Measurements from ENCODE around the gene FBXO24.

FBXO24 gene

GRCh38 chr7:100568896-100569844 is 17.0 kb upstream of the FBXO24 start:
- DNase-seq (ENCODE audit: low read depth): peak; percentile 40
- H3K27me3 ChIP-seq (replicated peaks; ENCODE audit: control insufficient read depth, insufficient read depth, low read length): peaks cover 8% of the 10 kb centered on the region
- no peaks in the 10 kb centered on the region for H3K9me3 ChIP-seq (ENCODE audit: control insufficient read depth, low read length)
- no peak overlapping the region for H3K9ac ChIP-seq (ENCODE audit: low read length)
- H3K4me3 ChIP-seq (ENCODE audit: low read length): peak overlapping the region; percentile 65
- H3K36me3 ChIP-seq (ENCODE audit: control insufficient read depth, insufficient read depth, low read length, severe bottlenecking): no peaks in the 10 kb centered on the region
- peaks cover 9% of the 10 kb centered on the region for H3K4me1 ChIP-seq (ENCODE audit: control insufficient read depth, insufficient read depth, low read length)

DNA sequence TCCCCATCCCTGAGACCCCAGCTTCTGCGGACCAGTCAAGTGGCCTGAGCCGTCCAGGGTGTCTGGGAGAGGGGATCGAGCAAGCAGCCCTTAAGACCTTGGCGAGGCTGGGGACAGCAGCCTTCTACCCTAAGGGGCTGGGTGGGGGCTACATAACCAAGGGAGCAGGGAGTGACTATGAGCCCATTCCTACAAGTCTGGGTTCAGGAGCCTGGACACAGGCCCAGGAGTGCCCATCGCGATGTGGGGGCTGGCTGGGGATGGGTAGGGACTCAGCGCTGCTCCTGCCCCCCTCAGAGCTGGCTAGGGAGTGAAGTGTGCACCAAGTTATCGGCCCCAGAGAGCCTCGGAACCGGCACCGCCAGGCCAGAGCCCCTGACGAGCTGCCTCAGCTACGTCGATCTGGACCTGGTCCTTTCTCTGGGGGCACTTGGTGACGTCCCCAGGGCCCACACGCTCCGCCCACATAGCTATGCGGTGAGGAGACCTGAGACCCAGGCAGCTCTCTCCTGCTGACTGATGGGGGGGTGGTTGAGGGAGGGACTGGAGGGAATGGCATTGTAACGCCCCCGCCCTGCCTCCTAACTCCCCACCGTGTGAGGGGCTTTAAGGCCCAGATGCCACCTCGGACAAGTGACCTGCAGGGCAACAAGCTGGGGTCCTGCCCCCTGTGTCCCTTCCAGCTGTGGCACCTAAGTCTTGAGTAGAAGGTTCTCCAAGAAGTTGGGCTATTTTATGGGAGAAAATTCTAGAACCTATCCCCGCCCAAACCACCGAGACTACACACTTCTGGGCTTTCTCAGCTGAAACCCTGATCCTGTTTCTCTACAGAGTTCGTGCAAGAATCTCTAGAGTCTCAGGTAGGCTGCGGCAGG is 14.9 kb upstream of the FBXO24 start:
- Histone ChIP-seq H3K27me3 (replicated peaks; ENCODE audit: control insufficient read depth, insufficient read depth, low read length) (peaks cover 8% of the 10 kb centered on the region), H3K36me3 (ENCODE audit: control insufficient read depth, insufficient read depth, low read length, severe bottlenecking) (peaks cover 15% of the 10 kb centered on the region), H3K9ac (ENCODE audit: low read length) (no peak overlapping the region), H3K4me3 (ENCODE audit: low read length) (no peak overlapping the region), H3K4me1 (ENCODE audit: control insufficient read depth, insufficient read depth, low read length) (peaks cover 9% of the 10 kb centered on the region), H3K9me3 (ENCODE audit: control insufficient read depth, low read length) (no peaks in the 10 kb centered on the region)
- DNase-seq (ENCODE audit: low read depth): no peak

DNA sequence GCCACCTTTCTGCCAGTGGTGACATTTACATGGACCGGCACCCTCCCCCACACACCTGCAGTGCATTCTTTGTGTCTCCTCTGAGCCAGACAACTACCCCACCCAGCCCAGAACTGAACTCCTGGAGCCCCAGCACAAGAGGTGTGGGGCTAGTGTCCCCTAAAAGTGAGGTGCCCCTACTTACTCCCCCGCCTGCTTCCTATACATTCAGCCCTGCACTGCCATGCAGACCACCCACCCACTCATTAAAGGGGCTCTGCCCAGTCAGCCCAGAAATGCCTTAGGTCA is 14.4 kb upstream of the FBXO24 start:
- peaks cover 9% of the 10 kb centered on the region for H3K4me1 ChIP-seq (ENCODE audit: control insufficient read depth, insufficient read depth, low read length)
- no peak overlapping the region for H3K4me3 ChIP-seq (ENCODE audit: low read length)
- no peak for DNase-seq (ENCODE audit: low read depth)
- H3K27me3 ChIP-seq (replicated peaks; ENCODE audit: control insufficient read depth, insufficient read depth, low read length): peaks cover 8% of the 10 kb centered on the region
- no peaks in the 10 kb centered on the region for H3K9me3 ChIP-seq (ENCODE audit: control insufficient read depth, low read length)
- H3K36me3 ChIP-seq (ENCODE audit: control insufficient read depth, insufficient read depth, low read length, severe bottlenecking): peaks cover 21% of the 10 kb centered on the region
- no peak overlapping the region for H3K9ac ChIP-seq (ENCODE audit: low read length)

- no peak overlapping the region for H3K4me3 ChIP-seq (ENCODE audit: low read length)
- no peak for DNase-seq (ENCODE audit: low read depth)
- H3K9ac ChIP-seq (ENCODE audit: low read length): no peak overlapping the region
- H3K36me3 ChIP-seq (ENCODE audit: control insufficient read depth, insufficient read depth, low read length, severe bottlenecking): peaks cover 26% of the 10 kb centered on the region
- H3K27me3 ChIP-seq (replicated peaks; ENCODE audit: control insufficient read depth, insufficient read depth, low read length): peaks cover 8% of the 10 kb centered on the region
- H3K4me1 ChIP-seq (ENCODE audit: control insufficient read depth, insufficient read depth, low read length): peaks cover 9% of the 10 kb centered on the region
- H3K9me3 ChIP-seq (ENCODE audit: control insufficient read depth, low read length): no peaks in the 10 kb centered on the region
Observed at GRCh38 chr7:100572281-100572948, 13.7 kb upstream of the FBXO24 start.

- Histone ChIP-seq H3K4me1 (ENCODE audit: control insufficient read depth, insufficient read depth, low read length) (peaks cover 9% of the 10 kb centered on the region), H3K4me3 (ENCODE audit: low read length) (no peak overlapping the region), H3K9ac (ENCODE audit: low read length) (no peak overlapping the region), H3K9me3 (ENCODE audit: control insufficient read depth, low read length) (no peaks in the 10 kb centered on the region), H3K36me3 (ENCODE audit: control insufficient read depth, insufficient read depth, low read length, severe bottlenecking) (peaks cover 33% of the 10 kb centered on the region), H3K27me3 (replicated peaks; ENCODE audit: control insufficient read depth, insufficient read depth, low read length) (peaks cover 8% of the 10 kb centered on the region)
- DNase-seq (ENCODE audit: low read depth): no peak
Observed at GRCh38 chr7:100572949-100573675, 13.0 kb upstream of the FBXO24 start.

DNA sequence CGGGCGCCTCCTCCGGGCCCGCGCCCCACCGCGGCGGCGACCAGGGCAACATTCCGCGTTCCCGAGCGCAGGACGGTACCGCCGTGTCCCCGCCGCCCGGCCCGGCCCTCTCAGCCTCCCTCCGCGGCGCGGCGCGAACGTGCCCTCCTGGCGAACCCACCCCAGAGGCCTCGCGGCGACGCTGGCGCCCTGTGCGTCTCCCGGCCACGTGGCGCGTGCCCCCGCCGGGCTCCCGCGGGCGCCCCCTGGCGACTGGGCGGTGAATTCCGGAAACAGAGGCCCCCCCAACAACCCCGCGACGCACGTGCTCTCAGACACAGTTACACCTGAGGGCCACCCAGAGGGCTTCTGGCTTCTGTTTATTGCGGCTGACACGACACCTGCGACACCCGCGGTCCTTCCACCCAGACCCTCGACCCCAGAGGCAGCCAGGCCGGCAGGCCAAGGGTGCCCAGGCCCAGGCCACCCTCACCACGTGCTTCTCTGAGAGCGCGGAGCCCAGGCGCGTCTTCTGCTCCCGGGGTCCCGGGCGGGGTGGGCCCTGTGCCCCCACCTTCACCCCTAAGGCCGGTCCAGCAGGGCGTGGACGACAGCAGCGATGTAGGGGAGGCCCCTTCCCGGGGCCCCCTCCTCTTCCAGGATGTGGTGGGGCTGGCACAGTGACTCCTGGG is 12.3 kb upstream of the FBXO24 start, which contains the start of gene SAP25:
Gene SAP25 (minus strand): TSS at position 210 of the 671 bp plus-strand sequence. CDS start 158 bp downstream, at position 52.
- H3K27me3 ChIP-seq (replicated peaks; ENCODE audit: control insufficient read depth, insufficient read depth, low read length): peaks cover 8% of the 10 kb centered on the region
- DNase-seq (ENCODE audit: low read depth): no peak

GRCh38 chr7:100574362-100575205 is 11.5 kb upstream of the FBXO24 start:
- Histone ChIP-seq H3K4me1 (ENCODE audit: control insufficient read depth, insufficient read depth, low read length) (peaks cover 6% of the 10 kb centered on the region), H3K9me3 (ENCODE audit: control insufficient read depth, low read length) (no peaks in the 10 kb centered on the region), H3K9ac (ENCODE audit: low read length) (no peak overlapping the region), H3K4me3 (ENCODE audit: low read length) (no peak overlapping the region), H3K36me3 (ENCODE audit: control insufficient read depth, insufficient read depth, low read length, severe bottlenecking) (peaks cover 44% of the 10 kb centered on the region), H3K27me3 (replicated peaks; ENCODE audit: control insufficient read depth, insufficient read depth, low read length) (peaks cover 8% of the 10 kb centered on the region)
- DNase-seq (ENCODE audit: low read depth): no peak

More for the DNA sequence above, 12.3 kb upstream of the FBXO24 start, which contains the start of gene SAP25:
- Histone ChIP-seq H3K4me3 (ENCODE audit: low read length) (no peak within 1 kb of the TSS), H3K4me1 (ENCODE audit: control insufficient read depth, insufficient read depth, low read length) (peaks cover 9% of the 10 kb centered on the region), H3K9ac (ENCODE audit: low read length) (no peak within 1 kb of the TSS), H3K36me3 (ENCODE audit: control insufficient read depth, insufficient read depth, low read length, severe bottlenecking) (peaks cover 39% of the 10 kb centered on the region), H3K9me3 (ENCODE audit: control insufficient read depth, low read length) (no peaks in the 10 kb centered on the region)

DNA sequence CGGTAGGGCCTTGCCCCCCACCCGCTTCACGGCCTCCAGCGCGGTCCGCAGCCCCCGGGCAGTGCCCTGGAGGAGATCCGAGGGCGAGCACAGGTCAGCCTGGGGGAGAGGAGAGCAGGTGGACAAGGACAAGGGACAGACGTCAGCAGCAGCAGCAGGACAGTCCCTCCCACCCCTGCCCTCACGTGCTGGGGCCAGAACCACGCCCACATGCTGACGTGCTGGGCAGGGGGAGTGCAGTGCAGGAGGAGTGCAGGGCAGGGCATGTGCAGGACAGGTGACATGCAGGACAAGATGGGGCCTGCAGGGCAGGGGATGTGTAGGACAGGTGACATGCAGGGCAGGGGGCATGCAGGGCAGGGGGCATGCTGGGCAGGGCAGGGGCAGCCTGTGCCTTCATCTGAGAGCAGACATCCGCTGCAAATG is 10.9 kb upstream of the FBXO24 start:
- Histone ChIP-seq H3K4me3 (ENCODE audit: low read length) (no peak overlapping the region), H3K4me1 (ENCODE audit: control insufficient read depth, insufficient read depth, low read length) (peaks cover under 1% of the 10 kb centered on the region), H3K36me3 (ENCODE audit: control insufficient read depth, insufficient read depth, low read length, severe bottlenecking) (peaks cover 50% of the 10 kb centered on the region), H3K9ac (ENCODE audit: low read length) (no peak overlapping the region), H3K27me3 (replicated peaks; ENCODE audit: control insufficient read depth, insufficient read depth, low read length) (peaks cover 8% of the 10 kb centered on the region), H3K9me3 (ENCODE audit: control insufficient read depth, low read length) (no peaks in the 10 kb centered on the region)
- DNase-seq (ENCODE audit: low read depth): no peak

DNA sequence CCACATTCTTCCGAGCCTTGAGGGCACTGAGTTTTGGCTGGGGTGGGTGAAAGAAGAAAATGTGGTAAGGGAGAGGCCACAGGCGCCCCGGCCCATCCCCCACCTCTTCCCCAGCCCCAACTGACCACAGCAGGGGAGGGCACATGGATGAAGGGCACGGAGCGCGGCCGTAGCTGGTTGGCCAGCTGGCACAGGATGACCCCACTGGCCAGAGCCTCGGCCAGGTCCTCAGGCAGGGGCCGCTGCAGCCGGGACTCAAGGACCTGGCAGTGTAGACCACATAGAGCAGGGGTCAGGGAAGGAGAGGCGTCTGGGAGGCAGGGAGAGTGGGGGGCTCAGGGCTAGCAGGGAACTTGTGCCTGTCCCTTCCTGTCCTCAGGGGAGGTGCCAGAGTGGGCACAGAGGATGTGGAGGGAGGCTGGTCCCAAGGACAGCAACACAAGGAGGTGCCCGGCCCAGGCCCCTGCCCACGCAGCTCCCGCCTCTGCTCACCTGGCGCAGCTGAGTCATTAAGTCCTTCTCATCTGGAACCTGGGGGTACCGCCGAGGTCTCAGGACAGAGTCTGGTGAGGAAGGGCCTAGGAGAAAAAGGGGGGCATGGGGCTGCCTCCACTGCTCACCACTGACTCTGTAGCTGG is 10.3 kb upstream of the FBXO24 start:
- DNase-seq (ENCODE audit: low read depth): no peak
- peaks cover 56% of the 10 kb centered on the region for H3K36me3 ChIP-seq (ENCODE audit: control insufficient read depth, insufficient read depth, low read length, severe bottlenecking)

More for the DNA sequence above, 10.3 kb upstream of the FBXO24 start:
- H3K9ac ChIP-seq (ENCODE audit: low read length): no peak overlapping the region
- H3K9me3 ChIP-seq (ENCODE audit: control insufficient read depth, low read length): no peaks in the 10 kb centered on the region
- peaks cover 8% of the 10 kb centered on the region for H3K27me3 ChIP-seq (replicated peaks; ENCODE audit: control insufficient read depth, insufficient read depth, low read length)
- H3K4me3 ChIP-seq (ENCODE audit: low read length): no peak overlapping the region
- H3K4me1 ChIP-seq (ENCODE audit: control insufficient read depth, insufficient read depth, low read length): no peaks in the 10 kb centered on the region

All from adipocyte (in vitro differentiated cells).